BLaER1 treated with 17β-estradiol and CSF1 and Interleukin-3, amounts not matched to agents 10 nM and 100 nM (cell line): ENCODE measurements around the gene MEIS2.

Experiments used
- H3K27ac ChIP-seq, 11 experiments: shearing (Covaris generic); formaldehyde crosslinking; 2 replicates each; pipeline ENCODE4 v1.8.1; 2022
- H3K27me3 ChIP-seq, 11 experiments: shearing (Covaris generic); formaldehyde crosslinking; 2 replicates each; pipeline ENCODE4 v1.8.1; 2022
- H3K36me3 ChIP-seq, 11 experiments: shearing (Covaris generic); formaldehyde crosslinking; 2 replicates each; pipeline ENCODE4 v1.8.1; 2022
- H3K4me1 ChIP-seq, 10 experiments: shearing (Covaris generic); formaldehyde crosslinking; 2 replicates each; pipeline ENCODE4 v1.8.1; 2022
- H3K4me2 ChIP-seq, 11 experiments: shearing (Covaris generic); formaldehyde crosslinking; 2 replicates each; pipeline ENCODE4 v1.8.1; 2022
- H3K4me3 ChIP-seq, 10 experiments: shearing (Covaris generic); formaldehyde crosslinking; 2 replicates each; pipeline ENCODE4 v1.8.1; 2022
- H3K9ac ChIP-seq, 11 experiments: shearing (Covaris generic); formaldehyde crosslinking; 2 replicates each; pipeline ENCODE4 v1.8.1; 2022
- H3K9me3 ChIP-seq, 11 experiments: shearing (Covaris generic); formaldehyde crosslinking; replicated peaks in 1 of 11; 2 replicates each; pipeline ENCODE4 v1.8.1; 2022
- H4K20me1 ChIP-seq, 11 experiments: shearing (Covaris generic); formaldehyde crosslinking; 2 replicates each; pipeline ENCODE4 v1.8.1; 2022
- Cebpa-rat ChIP-seq, 11 experiments: shearing (Covaris generic); IDR thresholded peaks; 2 replicates each; pipeline ENCODE4 v1.8.1; 2022

Gene MEIS2

DNA sequence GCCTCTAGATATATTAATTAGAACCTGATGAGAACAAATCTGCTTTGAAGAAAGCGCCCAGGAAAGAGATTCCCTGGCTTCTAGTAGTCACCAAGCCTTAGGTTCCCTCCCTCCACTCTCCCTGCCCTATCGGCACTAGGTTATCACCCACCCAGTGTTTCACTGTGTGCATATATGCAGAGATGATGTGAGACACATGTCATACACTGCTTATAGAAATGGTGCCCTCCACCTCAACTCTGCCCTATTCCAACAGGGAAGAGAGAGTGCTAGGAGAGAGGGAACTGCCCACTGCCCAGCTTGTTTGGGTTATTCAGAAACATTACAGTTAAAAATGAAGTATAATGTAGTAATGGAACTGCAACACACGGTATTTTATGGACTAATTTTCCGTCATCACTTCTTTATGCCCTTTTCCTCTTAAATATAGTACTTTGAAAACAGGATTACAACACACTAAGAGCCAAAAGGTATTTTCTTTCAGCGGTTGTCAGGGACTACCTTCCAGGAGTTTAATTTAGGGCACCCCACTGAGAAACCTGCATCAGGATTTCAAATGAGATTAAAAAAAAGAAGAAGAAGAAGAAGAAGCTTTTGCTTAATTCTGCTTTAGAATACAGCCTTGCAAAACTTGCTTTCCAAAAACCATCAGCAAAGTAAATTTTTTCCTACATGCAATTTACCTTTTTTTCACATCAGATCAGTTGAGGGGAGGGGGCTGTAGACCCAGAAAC, 55.3 kb downstream of the MEIS2 start:
- no peaks in the 10 kb centered on the region for H3K36me3 ChIP-seq
- no peaks in the 10 kb centered on the region for H3K9me3 ChIP-seq
- H3K27ac ChIP-seq, result no peak overlapping the region
- no peaks in the 10 kb centered on the region for H3K4me1 ChIP-seq
- no peak overlapping the region for H3K9ac ChIP-seq
- H3K4me2 ChIP-seq, result no peak overlapping the region
- TF ChIP-seq Cebpa-rat (IDR thresholded peaks at IDR 0.05), result no peak
- H3K4me3 ChIP-seq, result no peak overlapping the region
- no peaks in the 10 kb centered on the region for H4K20me1 ChIP-seq
- no peaks in the 10 kb centered on the region for H3K27me3 ChIP-seq

DNA sequence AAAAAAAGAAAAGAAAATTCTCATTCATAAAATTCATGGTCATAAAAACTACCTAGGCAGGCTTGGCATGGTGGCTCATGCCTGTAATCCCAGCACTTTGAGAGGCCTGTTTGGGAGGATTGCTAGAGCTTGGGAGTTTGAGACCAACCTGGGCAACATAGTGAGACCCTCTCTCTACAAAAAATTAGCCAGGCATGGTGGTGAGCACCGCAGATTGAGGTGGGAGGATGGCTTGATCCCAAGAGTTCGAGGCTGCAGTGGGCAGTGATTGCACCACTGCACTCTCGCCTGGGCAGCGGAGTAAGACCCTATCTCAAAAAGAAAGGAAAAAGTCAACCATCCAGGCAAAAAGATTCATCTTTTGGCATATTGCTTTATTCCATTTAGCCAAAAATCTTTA, 58.5 kb downstream of the MEIS2 start:
- Histone ChIP-seq H3K4me2 (no peak overlapping the region), H3K9me3 (no peaks in the 10 kb centered on the region), H3K36me3 (no peaks in the 10 kb centered on the region), H3K9ac (no peak overlapping the region), H3K27ac (no peak overlapping the region), H3K27me3 (no peaks in the 10 kb centered on the region), H3K4me3 (no peak overlapping the region), H3K4me1 (no peaks in the 10 kb centered on the region), H4K20me1 (no peaks in the 10 kb centered on the region)
- TF ChIP-seq Cebpa-rat (IDR thresholded peaks at IDR 0.05), result no peak

DNA sequence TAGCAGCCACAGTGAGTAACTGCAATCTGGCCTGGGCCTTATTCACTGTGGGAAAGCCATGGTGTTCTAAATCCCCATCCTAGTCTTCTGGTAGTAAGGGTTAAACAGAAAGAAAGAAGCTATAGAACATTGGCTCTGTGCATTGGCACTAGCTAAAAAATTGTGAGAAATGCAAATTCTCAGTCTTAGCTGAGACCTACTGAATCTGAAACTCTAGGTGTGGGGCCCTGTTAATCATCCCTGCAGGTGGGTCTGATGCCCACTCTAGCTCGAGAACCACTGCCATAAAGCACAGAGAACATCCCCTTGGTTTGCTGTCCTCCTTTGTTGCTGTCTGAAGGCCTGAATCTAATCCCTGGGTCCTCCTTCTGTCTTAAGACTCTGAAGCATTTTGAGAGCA, 59.3 kb downstream of the MEIS2 start:
- no peak for TF ChIP-seq Cebpa-rat (IDR thresholded peaks at IDR 0.05)

DNA sequence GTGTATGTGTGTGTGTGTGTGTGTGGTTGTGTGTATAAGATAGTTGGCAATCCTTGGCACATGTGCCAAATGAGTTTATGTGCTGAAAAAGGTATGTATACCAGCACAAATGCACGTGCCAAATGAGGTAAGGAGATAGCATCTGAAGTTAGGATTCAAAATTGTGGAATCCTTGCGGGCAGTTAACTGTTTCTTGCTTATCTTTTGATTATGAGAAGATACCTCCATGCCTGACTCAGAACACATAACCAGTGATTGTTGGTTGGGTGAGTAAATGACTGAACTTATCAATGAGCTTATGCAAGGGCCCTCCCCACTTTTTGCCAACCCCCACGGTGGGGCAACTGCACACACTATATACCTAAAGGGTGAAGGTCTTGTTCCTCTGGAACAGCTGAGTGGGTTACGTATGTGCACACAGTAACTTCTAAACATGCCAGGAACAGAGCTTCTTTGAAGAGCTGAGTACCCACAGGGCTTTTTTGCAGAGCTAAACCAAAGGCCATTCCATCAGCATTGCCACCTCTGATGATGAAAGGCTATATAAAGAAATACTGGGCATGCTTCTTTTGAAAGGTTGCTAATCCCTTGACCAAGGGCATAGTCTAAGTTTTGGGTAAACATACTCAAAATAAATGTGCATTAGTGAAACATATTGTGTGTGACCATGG, 60.1 kb downstream of the MEIS2 start:
- no peak overlapping the region for H3K27ac ChIP-seq
- H4K20me1 ChIP-seq, result no peaks in the 10 kb centered on the region

More for the DNA sequence above, 59.3 kb downstream of the MEIS2 start:
- H3K36me3 ChIP-seq, result no peaks in the 10 kb centered on the region
- no peak overlapping the region for H3K4me3 ChIP-seq
- no peaks in the 10 kb centered on the region for H3K27me3 ChIP-seq
- H3K9ac ChIP-seq, result no peak overlapping the region
- no peaks in the 10 kb centered on the region for H3K9me3 ChIP-seq
- H3K27ac ChIP-seq, result no peak overlapping the region
- no peak overlapping the region for H3K4me2 ChIP-seq
- no peaks in the 10 kb centered on the region for H3K4me1 ChIP-seq
- H4K20me1 ChIP-seq, result no peaks in the 10 kb centered on the region

DNA sequence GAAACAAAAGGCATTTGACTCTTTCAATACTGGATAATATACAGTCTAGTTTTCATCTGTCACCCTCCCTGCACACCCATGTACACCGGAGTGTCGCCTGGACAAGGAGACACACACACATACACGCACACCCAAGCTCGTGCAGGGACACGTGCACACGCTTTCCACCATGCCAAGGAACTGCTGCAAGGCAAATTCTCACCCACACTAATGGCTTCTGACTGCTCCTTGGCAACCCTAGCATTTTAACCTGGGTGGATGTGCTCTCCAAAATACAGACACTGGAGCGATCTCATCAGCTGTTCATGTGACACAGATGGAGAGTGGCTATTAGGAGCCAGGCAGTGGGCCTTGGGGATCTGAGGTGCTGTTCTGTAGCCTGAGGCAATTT, 61.6 kb downstream of the MEIS2 start:
- H3K4me2 ChIP-seq, result no peak overlapping the region
- no peaks in the 10 kb centered on the region for H3K36me3 ChIP-seq
- H3K9me3 ChIP-seq, result no peaks in the 10 kb centered on the region
- no peak overlapping the region for H3K9ac ChIP-seq
- no peaks in the 10 kb centered on the region for H3K4me1 ChIP-seq
- H3K4me3 ChIP-seq, result no peak overlapping the region
- H3K27ac ChIP-seq, result no peak overlapping the region
- no peaks in the 10 kb centered on the region for H4K20me1 ChIP-seq
- no peak for TF ChIP-seq Cebpa-rat (IDR thresholded peaks at IDR 0.05)
- no peaks in the 10 kb centered on the region for H3K27me3 ChIP-seq

More for the DNA sequence above, 60.1 kb downstream of the MEIS2 start:
- Histone ChIP-seq H3K4me1 (no peaks in the 10 kb centered on the region), H3K4me2 (no peak overlapping the region), H3K36me3 (no peaks in the 10 kb centered on the region), H3K4me3 (no peak overlapping the region), H3K9ac (no peak overlapping the region), H3K27me3 (no peaks in the 10 kb centered on the region), H3K9me3 (no peaks in the 10 kb centered on the region)
- TF ChIP-seq Cebpa-rat (IDR thresholded peaks at IDR 0.05), result no peak

DNA sequence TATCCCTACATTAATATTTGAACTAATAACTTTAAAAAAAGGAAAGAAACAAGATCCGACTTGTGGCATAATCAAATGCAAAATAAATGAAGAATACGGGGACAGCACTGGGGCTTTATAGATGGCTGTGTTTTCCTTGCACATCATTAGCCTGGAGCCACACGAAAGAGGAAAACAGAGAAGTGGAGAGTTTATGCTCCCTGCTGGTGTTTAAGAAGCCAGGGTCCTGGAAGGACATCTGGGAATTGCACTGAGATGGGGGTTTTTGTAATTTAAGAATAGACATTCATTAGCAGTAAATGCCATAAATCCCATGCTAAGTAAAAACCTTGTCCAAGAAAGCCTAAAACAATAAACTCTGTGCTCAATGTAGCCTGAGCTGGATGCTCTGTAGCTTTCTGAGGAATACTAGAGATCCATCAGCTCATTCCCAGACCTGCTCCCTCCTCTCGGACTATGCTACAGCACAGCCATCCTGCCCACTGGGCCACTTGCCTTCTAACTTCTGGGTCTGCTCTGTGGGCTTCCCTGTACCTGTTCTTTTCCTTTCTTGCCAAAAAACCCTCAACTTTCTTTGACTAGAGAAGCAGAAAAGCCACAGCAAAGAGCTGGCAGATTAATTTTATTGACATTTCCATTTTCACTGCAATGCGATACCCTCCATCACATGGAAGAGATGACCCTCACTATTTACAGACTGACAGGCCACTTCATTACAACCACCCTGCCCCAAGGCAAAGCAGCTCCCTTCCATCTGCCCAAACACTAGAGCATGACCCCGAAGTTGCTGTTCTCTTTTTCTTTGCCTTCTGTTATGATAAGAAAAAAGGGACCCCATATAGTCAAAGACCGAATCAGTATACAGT, 62.3 kb downstream of the MEIS2 start:
- H3K4me3 ChIP-seq, result no peak overlapping the region
- no peaks in the 10 kb centered on the region for H3K4me1 ChIP-seq
- H3K36me3 ChIP-seq, result no peaks in the 10 kb centered on the region
- no peaks in the 10 kb centered on the region for H3K9me3 ChIP-seq
- no peaks in the 10 kb centered on the region for H3K27me3 ChIP-seq
- H3K4me2 ChIP-seq, result no peak overlapping the region
- no peaks in the 10 kb centered on the region for H4K20me1 ChIP-seq
- TF ChIP-seq Cebpa-rat (IDR thresholded peaks at IDR 0.05), result no peak
- no peak overlapping the region for H3K9ac ChIP-seq
- no peak overlapping the region for H3K27ac ChIP-seq

DNA sequence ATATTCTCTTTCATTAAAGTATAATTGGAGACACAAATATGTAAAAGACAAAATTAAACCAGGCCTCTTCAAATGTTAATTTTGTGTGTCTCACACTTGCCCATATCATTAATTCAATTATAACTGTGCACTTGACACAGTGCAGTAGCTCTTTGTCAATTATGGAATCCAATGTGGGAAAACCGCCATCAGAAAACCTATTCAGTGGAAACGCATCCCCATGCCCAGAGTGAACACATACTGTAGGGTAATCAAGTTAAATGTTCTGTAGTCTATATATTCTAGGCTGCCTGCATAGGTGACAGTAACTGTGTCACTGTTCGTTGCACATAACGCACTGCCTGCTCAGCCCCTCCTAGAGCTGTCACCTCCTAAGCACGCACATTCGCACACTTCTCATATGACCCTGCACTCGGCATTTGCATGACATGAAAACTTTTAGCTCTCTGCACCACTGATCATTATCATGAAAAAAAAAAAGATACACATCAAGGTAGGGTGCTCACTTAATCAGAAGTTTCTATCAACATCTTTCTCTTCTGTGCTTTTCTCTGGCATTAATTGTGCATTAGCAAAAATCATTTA, 63.2 kb downstream of the MEIS2 start:
- Histone ChIP-seq H3K4me2 (no peak overlapping the region), H4K20me1 (no peaks in the 10 kb centered on the region), H3K9ac (no peak overlapping the region), H3K4me3 (no peak overlapping the region), H3K27me3 (no peaks in the 10 kb centered on the region), H3K36me3 (no peaks in the 10 kb centered on the region), H3K27ac (no peak overlapping the region), H3K4me1 (no peaks in the 10 kb centered on the region), H3K9me3 (no peaks in the 10 kb centered on the region)
- no peak for TF ChIP-seq Cebpa-rat (IDR thresholded peaks at IDR 0.05)

DNA sequence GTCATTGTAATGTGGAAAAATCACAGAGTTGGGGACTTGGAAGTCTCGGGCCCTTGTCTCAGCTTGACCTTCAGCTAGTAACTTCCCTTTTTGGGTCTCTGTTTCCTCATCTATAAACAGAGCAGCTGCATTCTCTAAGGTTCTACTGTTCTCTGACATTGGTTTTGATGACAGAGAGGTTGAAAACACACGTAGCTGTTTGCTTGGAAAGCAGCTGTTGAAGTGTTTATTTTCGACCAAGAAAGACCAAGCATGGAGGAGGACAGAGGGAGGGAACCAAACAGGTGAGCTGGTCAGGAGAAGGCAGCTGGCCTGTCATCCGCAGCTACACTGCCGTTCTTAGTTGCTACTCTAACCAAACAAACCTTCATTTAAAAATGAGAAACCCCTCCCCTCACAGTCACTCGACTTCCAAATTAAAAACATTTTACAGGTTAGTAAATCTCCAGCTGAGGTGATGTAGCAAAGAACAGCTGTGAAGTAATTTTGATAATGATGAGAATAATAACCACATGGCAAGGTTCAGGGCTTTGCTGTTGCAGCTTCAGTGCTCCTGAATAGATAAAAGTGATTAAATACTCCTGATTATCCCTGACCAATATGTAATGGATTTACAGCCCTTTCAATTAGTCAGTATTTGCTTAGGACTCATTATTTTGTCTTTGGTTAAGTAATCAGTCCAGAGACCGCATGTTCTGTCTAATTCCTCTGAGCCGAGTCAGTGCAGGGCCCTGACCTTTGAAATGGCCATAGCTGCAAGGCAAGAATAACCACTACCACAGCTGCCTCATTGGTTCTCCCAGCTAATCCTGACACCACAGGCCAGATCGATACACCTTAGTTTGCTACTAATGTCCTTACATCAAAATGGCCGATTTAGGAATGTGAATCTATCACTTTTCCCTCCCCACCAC, 65.3 kb downstream of the MEIS2 start:
- no peaks in the 10 kb centered on the region for H3K36me3 ChIP-seq
- H3K4me2 ChIP-seq, result no peak overlapping the region
- H4K20me1 ChIP-seq, result no peaks in the 10 kb centered on the region
- no peaks in the 10 kb centered on the region for H3K4me1 ChIP-seq
- H3K4me3 ChIP-seq, result no peak overlapping the region
- no peaks in the 10 kb centered on the region for H3K9me3 ChIP-seq
- no peak overlapping the region for H3K9ac ChIP-seq
- H3K27me3 ChIP-seq, result no peaks in the 10 kb centered on the region
- no peak for TF ChIP-seq Cebpa-rat (IDR thresholded peaks at IDR 0.05)
- no peak overlapping the region for H3K27ac ChIP-seq
